Measurements from ENCODE around the gene THSD4.

The THSD4 gene

DNA sequence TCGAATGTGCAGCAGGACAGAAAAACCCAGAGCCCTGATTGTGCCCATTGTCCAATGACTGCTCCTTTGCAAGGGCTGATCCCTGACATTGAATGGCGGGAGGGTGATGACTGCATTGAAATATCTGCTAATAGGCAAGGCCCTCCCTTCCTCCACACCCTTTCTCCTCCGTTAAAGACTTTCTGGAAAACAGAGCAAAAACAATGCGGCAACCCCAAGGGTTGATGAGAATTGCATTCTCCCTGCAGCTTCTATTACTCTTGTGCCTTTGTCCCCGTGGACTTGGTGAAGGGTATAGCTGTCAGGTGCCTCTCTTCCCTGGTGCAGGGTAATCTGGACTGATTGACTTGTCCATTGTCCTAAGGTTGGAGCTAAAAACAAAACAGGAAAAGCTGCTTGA lies 71.8 kb downstream of the THSD4 start:
- no peaks in the 10 kb centered on the region for H3K9me3 Mint-ChIP-seq
- H3K36me3 Mint-ChIP-seq (ENCODE audit: low read depth) = no peaks in the 10 kb centered on the region
- H3K4me3 Mint-ChIP-seq = no peak overlapping the region
- no peaks in the 10 kb centered on the region for H3K4me1 Mint-ChIP-seq (ENCODE audit: low read depth)
- peaks cover 4% of the 10 kb centered on the region for H3K27me3 Mint-ChIP-seq
- no peak overlapping the region for H3K27ac Mint-ChIP-seq
- intact Hi-C loops (cut with micrococcal nuclease) = no loop called here

DNA sequence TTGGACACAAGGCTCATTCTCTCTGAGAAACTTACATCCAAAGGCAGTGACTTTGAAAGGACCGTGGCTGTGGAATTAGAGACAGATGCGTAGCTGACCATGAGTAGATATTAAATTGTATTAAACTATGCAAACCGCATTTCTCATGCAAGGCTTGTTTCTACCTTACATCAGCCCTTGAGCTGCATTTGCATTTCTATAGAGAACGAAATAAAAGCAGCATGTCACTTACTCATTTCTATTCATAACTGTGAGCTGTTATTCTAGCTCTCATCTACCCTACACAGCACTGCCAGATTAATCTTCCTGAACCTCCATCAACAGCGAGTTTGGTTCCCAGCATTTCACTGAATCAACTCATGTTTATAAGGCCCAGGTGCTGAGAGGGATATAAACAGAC lies 72.3 kb downstream of the THSD4 start:
- H3K27me3 Mint-ChIP-seq = peaks cover 4% of the 10 kb centered on the region
- no peaks in the 10 kb centered on the region for H3K4me1 Mint-ChIP-seq (ENCODE audit: low read depth)
- no peak overlapping the region for H3K4me3 Mint-ChIP-seq
- intact Hi-C loops (cut with micrococcal nuclease) = no loop called here
- H3K27ac Mint-ChIP-seq = no peak overlapping the region
- H3K9me3 Mint-ChIP-seq = no peaks in the 10 kb centered on the region
- H3K36me3 Mint-ChIP-seq (ENCODE audit: low read depth) = no peaks in the 10 kb centered on the region

DNA sequence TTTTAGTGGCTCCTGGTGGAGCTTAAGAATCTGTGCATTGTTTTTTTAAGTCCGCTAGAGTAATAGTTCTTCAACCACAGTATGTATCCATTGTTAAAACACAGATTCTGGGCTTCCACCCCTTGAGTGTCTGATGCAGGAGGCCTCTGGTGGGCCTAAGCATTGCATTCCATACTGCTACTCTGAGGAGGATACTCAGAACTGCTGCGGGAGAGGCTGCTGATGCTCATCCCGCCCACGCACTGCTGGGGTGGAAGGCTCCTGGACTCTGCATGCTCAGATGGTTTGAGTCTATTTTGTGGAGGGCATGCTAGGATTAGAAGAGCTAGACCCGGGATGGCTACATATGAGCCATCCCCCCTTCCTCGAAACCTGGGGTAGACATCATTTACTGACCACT lies 74.4 kb downstream of the THSD4 start:
- Mint-ChIP-seq H3K27ac (no peak overlapping the region), H3K4me3 (no peak overlapping the region), H3K9me3 (no peaks in the 10 kb centered on the region), H3K4me1 (ENCODE audit: low read depth) (no peaks in the 10 kb centered on the region), H3K36me3 (ENCODE audit: low read depth) (no peaks in the 10 kb centered on the region), H3K27me3 (peaks cover 4% of the 10 kb centered on the region)
- intact Hi-C loops (cut with micrococcal nuclease) = no loop called here

DNA sequence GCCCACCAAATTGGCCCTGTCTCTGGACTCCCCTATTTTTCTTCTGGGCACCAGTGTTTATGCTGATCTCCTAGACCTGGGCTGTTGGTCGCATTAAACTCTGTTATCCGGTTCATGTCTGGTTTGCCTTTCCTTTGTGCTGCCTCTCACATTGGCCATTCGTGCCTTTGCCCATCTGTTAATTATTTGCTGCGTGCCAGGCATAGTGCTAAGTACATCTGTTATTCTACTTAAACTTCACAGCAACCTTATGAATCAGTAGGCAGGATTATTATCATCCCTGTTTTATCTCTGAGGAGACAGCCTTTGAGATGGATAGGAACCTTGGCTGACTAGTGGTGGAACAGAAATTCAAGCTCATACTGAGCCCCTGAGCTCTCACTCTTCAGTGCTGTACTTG lies 76.0 kb downstream of the THSD4 start:
- H3K27me3 Mint-ChIP-seq = no peaks in the 10 kb centered on the region
- H3K27ac Mint-ChIP-seq = no peak overlapping the region
- H3K4me1 Mint-ChIP-seq (ENCODE audit: low read depth) = no peaks in the 10 kb centered on the region
- H3K4me3 Mint-ChIP-seq = no peak overlapping the region
- H3K9me3 Mint-ChIP-seq = no peaks in the 10 kb centered on the region
- no peaks in the 10 kb centered on the region for H3K36me3 Mint-ChIP-seq (ENCODE audit: low read depth)
- intact Hi-C loops (cut with micrococcal nuclease) = no loop called here

DNA sequence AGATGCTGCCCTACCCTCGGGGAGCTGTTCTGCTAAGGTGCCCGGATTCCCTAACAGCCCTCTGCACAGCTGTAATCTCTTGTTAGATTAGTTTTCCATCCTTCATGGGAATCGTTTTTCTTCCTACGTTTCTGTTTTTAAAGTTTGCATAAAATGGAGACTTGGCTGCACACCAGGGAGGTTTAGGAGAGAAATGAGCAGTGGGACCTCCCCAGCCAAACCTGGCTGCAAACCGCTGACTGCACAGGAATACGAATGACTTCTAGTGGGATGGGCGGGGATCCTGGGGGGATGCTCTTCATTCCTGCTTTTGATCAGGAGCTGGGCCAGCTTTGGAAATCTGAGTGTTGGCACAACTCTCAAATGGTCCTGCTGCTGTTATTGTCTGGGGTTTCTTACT lies 77.5 kb downstream of the THSD4 start:
- Mint-ChIP-seq H3K4me3 (no peak overlapping the region), H3K9me3 (no peaks in the 10 kb centered on the region), H3K27ac (no peak overlapping the region), H3K4me1 (ENCODE audit: low read depth) (no peaks in the 10 kb centered on the region), H3K36me3 (ENCODE audit: low read depth) (no peaks in the 10 kb centered on the region), H3K27me3 (no peaks in the 10 kb centered on the region)
- intact Hi-C loops (cut with micrococcal nuclease) = no loop called here

DNA sequence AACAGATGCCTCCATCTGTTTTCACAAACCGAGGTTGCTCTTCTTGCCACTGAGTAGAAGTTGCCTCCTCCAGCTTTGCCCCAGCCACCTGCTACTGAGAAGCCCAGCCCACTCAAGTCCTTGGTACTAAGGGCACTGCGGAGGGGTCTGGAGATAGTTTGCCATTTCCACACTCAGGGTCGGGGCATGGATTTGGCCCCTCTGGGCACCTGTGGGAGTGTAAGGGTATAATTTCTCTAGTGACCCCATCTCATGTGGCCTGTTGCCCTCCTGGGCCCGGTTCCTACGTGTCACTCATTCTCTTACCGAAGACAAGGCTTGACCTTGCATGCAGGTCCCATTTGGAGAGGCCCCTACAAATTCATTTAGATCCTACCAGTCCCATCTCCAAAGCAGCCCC lies 79.0 kb downstream of the THSD4 start:
- H3K36me3 Mint-ChIP-seq (ENCODE audit: low read depth) = no peaks in the 10 kb centered on the region
- H3K4me1 Mint-ChIP-seq (ENCODE audit: low read depth) = no peaks in the 10 kb centered on the region
- intact Hi-C loops (cut with micrococcal nuclease) = no loop called here
- no peaks in the 10 kb centered on the region for H3K9me3 Mint-ChIP-seq
- H3K27ac Mint-ChIP-seq = no peak overlapping the region
- H3K4me3 Mint-ChIP-seq = no peak overlapping the region
- no peaks in the 10 kb centered on the region for H3K27me3 Mint-ChIP-seq

DNA sequence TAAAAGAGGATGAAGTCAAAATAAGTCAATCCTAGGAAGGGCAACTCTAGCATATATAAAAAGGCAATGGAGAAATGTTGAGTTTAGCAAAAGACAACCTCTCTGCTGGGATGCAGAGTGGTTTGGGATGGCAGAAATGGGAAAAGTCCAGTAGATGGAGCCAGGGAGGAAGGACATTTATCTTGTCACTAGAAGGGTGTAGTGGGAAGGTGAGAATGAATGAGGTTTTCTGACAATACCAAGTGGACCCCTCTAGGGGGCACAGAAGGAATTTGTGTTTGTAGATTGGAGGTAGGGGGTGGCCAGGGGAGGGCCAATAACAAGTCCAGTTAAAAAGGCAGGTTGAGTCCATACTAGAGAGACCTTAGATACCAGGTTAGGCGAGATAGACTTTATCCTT lies 80.0 kb downstream of the THSD4 start:
- H3K27ac Mint-ChIP-seq = no peak overlapping the region
- no peaks in the 10 kb centered on the region for H3K36me3 Mint-ChIP-seq (ENCODE audit: low read depth)
- no peak overlapping the region for H3K4me3 Mint-ChIP-seq
- no peaks in the 10 kb centered on the region for H3K9me3 Mint-ChIP-seq
- intact Hi-C loops (cut with micrococcal nuclease) = no loop called here
- H3K4me1 Mint-ChIP-seq (ENCODE audit: low read depth) = no peaks in the 10 kb centered on the region
- no peaks in the 10 kb centered on the region for H3K27me3 Mint-ChIP-seq

DNA sequence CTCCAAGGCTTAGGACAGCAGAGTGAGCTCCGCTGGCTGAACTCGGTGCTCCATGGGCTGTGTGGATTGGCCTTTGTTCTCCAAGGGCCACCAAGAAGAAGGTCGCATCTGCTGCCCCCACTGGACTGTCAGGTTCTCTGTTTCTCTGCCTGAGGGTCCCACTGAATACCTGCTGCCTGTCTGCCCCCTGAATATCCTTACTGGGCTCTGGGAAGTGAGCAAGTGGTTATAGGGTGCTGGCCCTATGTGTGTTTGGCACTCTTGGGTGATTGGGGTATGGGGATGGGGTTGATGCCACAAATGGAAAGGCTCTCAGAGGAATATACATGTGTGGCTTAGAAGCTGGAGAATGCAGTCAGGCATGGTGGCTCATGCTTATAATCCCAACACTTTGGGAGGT lies 82.3 kb downstream of the THSD4 start:
- Mint-ChIP-seq H3K4me1 (ENCODE audit: low read depth) (no peaks in the 10 kb centered on the region), H3K27ac (no peak overlapping the region), H3K27me3 (no peaks in the 10 kb centered on the region), H3K4me3 (no peak overlapping the region), H3K36me3 (ENCODE audit: low read depth) (no peaks in the 10 kb centered on the region), H3K9me3 (no peaks in the 10 kb centered on the region)
- intact Hi-C loops (cut with micrococcal nuclease) = no loop called here

DNA sequence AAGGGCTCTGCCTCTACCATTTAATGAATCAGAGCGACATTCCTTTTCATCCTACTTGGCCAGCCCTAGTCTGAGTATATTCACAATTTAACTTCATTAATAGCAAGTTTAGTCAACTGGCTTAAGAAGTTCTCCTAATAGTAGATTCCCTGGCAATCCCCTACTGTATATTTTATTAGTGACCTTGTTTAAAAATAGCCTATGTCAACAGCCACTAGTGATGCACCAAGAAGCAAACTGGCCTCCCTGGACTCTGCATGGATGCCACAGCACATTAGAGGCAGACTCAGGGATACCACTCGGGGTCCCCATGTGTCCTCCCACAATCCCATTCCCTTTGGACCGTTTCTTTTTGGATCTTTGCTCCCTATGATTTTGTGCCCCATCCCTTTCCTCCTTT lies 83.6 kb downstream of the THSD4 start:
- intact Hi-C loops (cut with micrococcal nuclease) = no loop called here
- Mint-ChIP-seq H3K4me3 (no peak overlapping the region), H3K27ac (no peak overlapping the region), H3K27me3 (no peaks in the 10 kb centered on the region), H3K36me3 (ENCODE audit: low read depth) (no peaks in the 10 kb centered on the region), H3K4me1 (ENCODE audit: low read depth) (no peaks in the 10 kb centered on the region), H3K9me3 (no peaks in the 10 kb centered on the region)

DNA sequence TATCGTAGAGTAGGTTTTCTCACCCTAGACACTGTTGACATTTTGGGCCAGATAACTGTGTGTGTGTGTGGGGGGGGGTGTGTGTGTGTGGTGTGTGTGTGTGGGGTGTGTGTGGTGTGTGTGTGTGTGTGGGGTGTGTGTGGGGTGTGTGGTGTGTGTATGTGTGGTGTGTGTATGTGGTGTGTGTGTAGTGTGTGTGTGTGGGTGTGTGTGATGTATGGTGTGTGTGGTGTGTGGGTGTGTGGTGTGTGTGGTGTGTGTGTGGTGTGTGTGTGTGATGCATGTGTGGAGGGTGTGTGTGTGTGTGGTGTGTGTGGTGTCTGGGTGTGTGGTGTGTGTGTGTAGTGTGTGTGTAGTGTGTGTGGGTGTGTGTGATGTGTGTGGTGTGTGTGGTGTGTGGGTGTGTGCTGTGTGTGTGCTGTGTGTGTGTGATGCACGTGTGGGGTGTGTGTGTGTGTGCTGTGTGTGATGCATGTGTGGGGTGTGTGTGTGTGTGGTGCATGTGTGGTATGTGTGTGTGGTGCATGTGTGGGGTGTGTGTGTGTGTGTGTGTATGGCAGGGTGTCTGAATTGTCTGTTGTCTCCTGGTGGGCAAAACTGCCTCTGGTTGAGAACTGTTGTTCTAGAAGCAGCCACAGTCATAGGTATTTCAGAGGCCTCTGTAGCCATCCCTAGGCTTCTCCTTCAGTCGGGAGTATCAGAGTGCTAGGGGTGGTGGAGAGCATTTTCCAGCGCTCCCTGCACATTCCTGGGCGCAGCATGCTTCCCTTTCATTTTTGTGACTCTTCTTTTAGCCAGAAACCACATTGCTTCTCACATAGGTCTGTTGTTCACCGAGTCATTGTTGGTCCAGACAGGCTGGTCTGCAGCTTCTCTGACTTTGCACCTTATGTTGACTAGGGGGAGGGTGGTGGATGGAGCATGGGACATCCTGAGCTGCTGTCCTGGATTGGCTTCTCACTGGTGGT lies 84.4 kb downstream of the THSD4 start:
- Mint-ChIP-seq H3K4me1 (ENCODE audit: low read depth) (no peaks in the 10 kb centered on the region), H3K27me3 (no peaks in the 10 kb centered on the region)
- intact Hi-C loops (cut with micrococcal nuclease) = no loop called here

DNA sequence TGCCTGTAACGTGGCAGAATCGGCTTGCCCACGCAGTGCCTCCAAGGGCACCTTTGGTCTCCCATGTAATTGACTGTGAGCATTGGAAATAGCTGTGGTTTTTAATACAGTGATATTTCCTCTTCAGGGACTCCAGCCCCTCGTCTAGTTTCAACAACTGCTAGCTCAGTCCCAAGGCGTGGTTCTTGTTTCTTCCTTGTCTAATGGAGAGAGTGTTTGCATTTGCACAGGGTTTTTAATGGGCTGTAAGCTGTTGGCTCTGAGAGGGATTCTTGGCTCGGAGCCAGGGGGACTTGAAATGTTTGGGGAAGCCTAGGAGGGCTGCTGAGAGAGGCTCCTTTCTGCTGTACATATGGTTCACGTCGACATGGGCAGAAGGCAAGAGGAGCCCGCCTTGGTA lies 86.2 kb downstream of the THSD4 start:
- Mint-ChIP-seq H3K27ac (no peak overlapping the region), H3K4me1 (ENCODE audit: low read depth) (no peaks in the 10 kb centered on the region), H3K4me3 (no peak overlapping the region), H3K27me3 (no peaks in the 10 kb centered on the region), H3K36me3 (ENCODE audit: low read depth) (no peaks in the 10 kb centered on the region), H3K9me3 (no peaks in the 10 kb centered on the region)
- intact Hi-C loops (cut with micrococcal nuclease) = no loop called here

More for the DNA sequence above, 84.4 kb downstream of the THSD4 start:
- H3K36me3 Mint-ChIP-seq (ENCODE audit: low read depth) = no peaks in the 10 kb centered on the region
- no peak overlapping the region for H3K27ac Mint-ChIP-seq
- no peak overlapping the region for H3K4me3 Mint-ChIP-seq
- no peaks in the 10 kb centered on the region for H3K9me3 Mint-ChIP-seq

DNA sequence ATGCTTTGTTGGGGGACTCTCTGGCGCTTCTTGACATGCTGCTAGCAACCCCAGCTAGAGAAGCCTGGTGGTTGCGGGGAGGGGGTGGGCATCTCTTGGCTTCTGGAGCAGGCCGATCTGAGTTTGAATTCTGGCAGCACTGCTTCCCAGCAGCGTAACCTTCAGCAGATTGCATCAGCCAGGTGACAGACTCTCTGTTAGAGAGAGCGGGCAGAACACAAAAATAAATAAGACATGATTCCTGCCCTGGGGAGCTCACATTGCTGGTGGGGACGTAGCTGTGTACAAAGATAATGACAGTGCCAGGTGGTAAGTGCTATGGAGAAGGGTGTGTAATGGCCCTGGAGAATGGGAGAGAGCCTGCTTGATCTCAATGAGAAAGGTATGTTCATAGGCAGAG lies 87.4 kb downstream of the THSD4 start:
- Mint-ChIP-seq H3K27ac (no peak overlapping the region), H3K4me1 (ENCODE audit: low read depth) (no peaks in the 10 kb centered on the region), H3K4me3 (no peak overlapping the region), H3K27me3 (no peaks in the 10 kb centered on the region), H3K36me3 (ENCODE audit: low read depth) (no peaks in the 10 kb centered on the region), H3K9me3 (no peaks in the 10 kb centered on the region)
- intact Hi-C loops (cut with micrococcal nuclease) = no loop called here

DNA sequence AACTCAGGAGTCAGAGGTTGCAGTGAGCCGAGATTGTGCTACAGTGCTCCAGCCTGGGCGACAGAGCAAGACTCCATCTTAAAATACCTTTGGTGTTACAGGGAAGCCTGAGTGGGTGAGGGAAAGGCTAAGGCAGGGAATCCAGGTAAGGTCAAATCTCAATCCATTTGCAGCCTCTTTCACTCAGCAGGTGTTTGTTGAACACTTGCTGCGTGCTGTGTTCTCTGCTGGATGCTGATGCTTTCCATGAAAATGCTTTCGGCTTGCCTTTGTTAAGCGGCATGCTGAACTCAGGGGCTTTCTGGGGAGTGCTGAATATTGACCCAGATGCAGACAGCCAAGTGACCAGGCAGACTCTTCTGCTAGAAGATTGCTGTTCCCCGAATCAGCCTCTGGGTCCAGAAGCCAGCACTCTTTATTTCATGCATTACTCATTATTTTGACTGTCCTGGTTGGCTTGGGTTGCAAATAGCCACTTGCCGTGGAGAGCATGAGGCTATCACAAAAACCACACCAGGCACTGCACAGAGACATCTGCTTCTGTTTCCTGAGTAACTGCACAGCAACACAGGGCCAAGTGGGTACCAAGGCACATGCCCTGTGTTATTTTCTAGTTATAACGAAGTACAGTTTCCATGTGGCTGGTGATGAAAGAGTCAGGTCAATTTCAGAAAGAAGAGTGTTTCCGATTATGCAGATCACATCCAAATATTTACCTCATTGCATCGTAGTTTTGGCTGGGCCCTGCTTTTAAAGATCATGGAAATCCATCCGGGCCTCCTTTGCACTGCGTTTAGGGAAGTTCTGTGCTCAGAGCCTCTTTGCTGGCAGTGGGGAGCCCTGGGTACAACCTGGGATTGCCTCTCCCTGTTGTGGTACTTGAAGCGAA lies 88.6 kb downstream of the THSD4 start:
- no peak overlapping the region for H3K4me3 Mint-ChIP-seq

DNA sequence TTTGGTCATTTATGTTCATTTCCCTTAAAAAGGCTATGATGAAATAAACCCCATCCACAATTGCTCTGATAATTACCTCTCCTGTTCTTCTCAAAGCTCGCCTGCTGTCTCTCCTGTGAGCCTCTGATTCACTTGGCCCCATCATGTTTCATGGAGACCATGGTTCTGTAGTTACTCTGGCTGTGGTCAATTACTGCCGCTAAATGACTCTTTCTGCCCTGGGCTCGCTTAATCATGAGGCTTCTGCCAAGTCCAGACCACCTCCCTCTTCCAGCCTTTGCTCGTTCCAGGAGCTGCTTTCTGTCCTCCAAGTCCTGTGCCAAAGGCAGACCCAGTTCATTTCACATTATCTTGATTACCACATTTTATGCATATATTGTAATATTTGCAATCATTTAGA lies 91.9 kb downstream of the THSD4 start:
- Mint-ChIP-seq H3K4me3 (no peak overlapping the region), H3K27me3 (no peaks in the 10 kb centered on the region), H3K36me3 (ENCODE audit: low read depth) (no peaks in the 10 kb centered on the region), H3K27ac (no peak overlapping the region), H3K9me3 (no peaks in the 10 kb centered on the region), H3K4me1 (ENCODE audit: low read depth) (no peaks in the 10 kb centered on the region)
- intact Hi-C loops (cut with micrococcal nuclease) = no loop called here

More for the DNA sequence above, 88.6 kb downstream of the THSD4 start:
- H3K27ac Mint-ChIP-seq = no peak overlapping the region
- no peaks in the 10 kb centered on the region for H3K4me1 Mint-ChIP-seq (ENCODE audit: low read depth)
- H3K9me3 Mint-ChIP-seq = no peaks in the 10 kb centered on the region
- intact Hi-C loops (cut with micrococcal nuclease) = no loop called here
- no peaks in the 10 kb centered on the region for H3K27me3 Mint-ChIP-seq
- H3K36me3 Mint-ChIP-seq (ENCODE audit: low read depth) = no peaks in the 10 kb centered on the region
